Calu3 (cell line): ENCODE data around the gene SMIM41. TPM values are rescaled to one million over a fixed set of nuclear protein-coding genes. Genes with fewer than 3 reads are reported as not detected.
A peak's percentile ranks its signal among the peaks of the same experiment; 100 is the strongest.

Source experiments
- Bru-seq: library from RNA; stranded (reverse); fragments of 400-500 nt; gene quantifications from one replicate; lab custom pipeline; 2021; lab: Mats Ljungman, UMichigan
- BruChase-seq, 2 experiments: library from RNA; stranded (reverse); fragments of 400-500 nt; gene quantifications; one replicate each; lab custom pipeline; 2021; lab: Mats Ljungman, UMichigan
- BruUV-seq: library from RNA; stranded (reverse); fragments of 400-500 nt; replicated peaks from 2 replicates; lab custom pipeline; 2021; lab: Mats Ljungman, UMichigan
- CTCF ChIA-PET: fragments of 300-600 bp; sonication (Branson Sonifier 250); formaldehyde crosslinking; loops from one replicate; lab custom pipeline; 2022; ENCODE audit warnings: antibody characterized with exemption; lab: Charles Lee
- DNase-seq: peaks from one replicate; pipeline ENCODE4 v3.0.0; 2022
- H3K27ac Mint-ChIP-seq: one replicate; pipeline ENCODE4 v1.8.0; 2022; ENCODE audit warnings: mixed read lengths; ENCODE audit not compliant: unreplicated experiment
- H3K27me3 Mint-ChIP-seq: one replicate; pipeline ENCODE4 v1.8.0; 2022; ENCODE audit warnings: mixed read lengths; ENCODE audit not compliant: unreplicated experiment
- H3K36me3 Mint-ChIP-seq: one replicate; pipeline ENCODE4 v1.8.0; 2022; ENCODE audit warnings: mild to moderate bottlenecking, moderate library complexity, mixed read lengths; ENCODE audit not compliant: insufficient read depth, unreplicated experiment
- H3K4me1 Mint-ChIP-seq: one replicate; pipeline ENCODE4 v1.8.0; 2022; ENCODE audit warnings: mild to moderate bottlenecking, low read depth, mixed read lengths; ENCODE audit not compliant: unreplicated experiment
- H3K4me3 Mint-ChIP-seq: one replicate; pipeline ENCODE4 v1.8.0; 2022; ENCODE audit warnings: mild to moderate bottlenecking, low read depth, moderate library complexity, mixed read lengths; ENCODE audit not compliant: unreplicated experiment
- H3K9me3 Mint-ChIP-seq: one replicate; pipeline ENCODE4 v1.8.0; 2022; ENCODE audit warnings: low read depth, mixed read lengths; ENCODE audit not compliant: unreplicated experiment
- intact Hi-C: fragments of 100-400 bp; cut with micrococcal nuclease; formaldehyde crosslinking; loops from one replicate; pipeline ENCODE4 v1.10.0; 2022; ENCODE audit not compliant: unreplicated experiment
- long read RNA-seq: library from polyadenylated mRNA; stranded (forward); transcript quantifications from one replicate; pipeline ENCODE4 v2.0.0, GENCODE V29; 2022
- total RNA-seq: library from RNA; stranded (reverse); gene quantifications from 2 replicates; pipeline ENCODE4 v1.2.3, GENCODE V29; 2022
- TF ChIP-seq, protein P1 (sequence below): fragments of 200-600 bp; IDR thresholded peaks from one replicate; pipeline ENCODE4 v1.8.0; 2022; ENCODE audit warnings: antibody characterized with exemption; ENCODE audit not compliant: unreplicated experiment

The SMIM41 gene
- total RNA-seq (not detected in 2 replicates), Bru-seq, nascent RNA (percentile 31 among the genes with signal in this experiment), BruChase-seq, experiment 1, labeled RNA remaining after a 6-hour chase (percentile 31 among the genes with signal in this experiment), BruChase-seq, experiment 2, labeled RNA remaining after a 2-hour chase (percentile 21 among the genes with signal in this experiment)
- long read RNA-seq = 0 reads

DNA sequence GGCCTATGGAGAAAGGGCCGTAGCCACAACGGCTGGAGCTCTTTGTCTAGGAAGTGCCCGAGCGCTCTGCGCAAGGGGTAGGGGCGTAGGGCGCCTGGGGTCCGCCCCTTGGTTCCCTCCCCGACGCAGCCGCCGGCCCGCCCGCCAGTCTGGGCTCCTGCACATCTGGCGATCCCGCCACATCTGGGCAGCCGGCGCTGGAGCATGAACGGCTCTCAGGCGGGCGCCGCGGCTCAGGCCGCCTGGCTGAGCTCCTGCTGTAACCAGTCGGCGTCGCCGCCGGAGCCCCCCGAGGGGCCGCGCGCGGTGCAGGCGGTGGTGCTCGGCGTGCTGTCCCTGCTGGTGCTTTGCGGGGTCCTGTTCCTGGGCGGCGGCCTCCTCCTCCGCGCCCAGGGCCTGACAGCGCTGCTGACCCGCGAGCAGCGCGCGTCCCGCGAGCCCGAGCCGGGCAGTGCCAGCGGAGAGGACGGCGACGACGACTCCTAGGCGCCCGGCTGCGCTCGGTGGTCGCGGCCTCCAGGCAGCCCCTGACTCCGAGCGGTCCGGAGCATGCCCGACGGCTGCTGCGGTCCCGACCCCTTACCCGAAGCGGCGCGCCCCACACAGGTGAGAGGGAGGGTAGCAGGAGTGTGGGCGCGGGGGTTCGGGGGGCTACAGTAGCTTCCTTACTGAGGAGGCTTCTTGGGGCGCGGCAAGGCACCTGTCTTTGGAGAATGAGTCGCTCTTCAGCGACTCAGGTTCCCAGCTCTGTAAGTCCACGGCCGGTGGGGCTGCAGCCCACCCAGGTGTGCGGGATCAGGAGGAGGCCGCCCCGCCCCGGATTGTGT lies at the start of gene SMIM41:
Gene SMIM41 (plus strand): TSS at position 129 of the 827 bp plus-strand sequence. CDS start 76 bp downstream, at position 205.
- no peaks in the 10 kb centered on the region for H3K9me3 Mint-ChIP-seq
- CTCF ChIA-PET = interaction anchor here (0.6 kb wide), 1 partner anchor 55 kb away, joined by 3 read pairs; no protein-coding TSS in a partner anchor
- no peak within 1 kb of the TSS for H3K4me3 Mint-ChIP-seq
- H3K27me3 Mint-ChIP-seq = no peaks in the 10 kb centered on the region
- DNase-seq = no peak
- TF ChIP-seq, protein P1, sequence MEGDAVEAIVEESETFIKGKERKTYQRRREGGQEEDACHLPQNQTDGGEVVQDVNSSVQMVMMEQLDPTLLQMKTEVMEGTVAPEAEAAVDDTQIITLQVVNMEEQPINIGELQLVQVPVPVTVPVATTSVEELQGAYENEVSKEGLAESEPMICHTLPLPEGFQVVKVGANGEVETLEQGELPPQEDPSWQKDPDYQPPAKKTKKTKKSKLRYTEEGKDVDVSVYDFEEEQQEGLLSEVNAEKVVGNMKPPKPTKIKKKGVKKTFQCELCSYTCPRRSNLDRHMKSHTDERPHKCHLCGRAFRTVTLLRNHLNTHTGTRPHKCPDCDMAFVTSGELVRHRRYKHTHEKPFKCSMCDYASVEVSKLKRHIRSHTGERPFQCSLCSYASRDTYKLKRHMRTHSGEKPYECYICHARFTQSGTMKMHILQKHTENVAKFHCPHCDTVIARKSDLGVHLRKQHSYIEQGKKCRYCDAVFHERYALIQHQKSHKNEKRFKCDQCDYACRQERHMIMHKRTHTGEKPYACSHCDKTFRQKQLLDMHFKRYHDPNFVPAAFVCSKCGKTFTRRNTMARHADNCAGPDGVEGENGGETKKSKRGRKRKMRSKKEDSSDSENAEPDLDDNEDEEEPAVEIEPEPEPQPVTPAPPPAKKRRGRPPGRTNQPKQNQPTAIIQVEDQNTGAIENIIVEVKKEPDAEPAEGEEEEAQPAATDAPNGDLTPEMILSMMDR = no peak
- no TSS peak for BruUV-seq
- intact Hi-C loops = no loop called here
- peaks cover 13% of the 10 kb centered on the region for H3K36me3 Mint-ChIP-seq
- peaks cover 6% of the 10 kb centered on the region for H3K4me1 Mint-ChIP-seq
- H3K27ac Mint-ChIP-seq = no peak within 1 kb of the TSS

GRCh38 chr12:52032446-52032803 lies 47.1 kb upstream of the SMIM41 start:
- Mint-ChIP-seq H3K27me3 (no peaks in the 10 kb centered on the region), H3K36me3 (peaks cover 12% of the 10 kb centered on the region), H3K9me3 (no peaks in the 10 kb centered on the region), H3K4me1 (peaks cover 11% of the 10 kb centered on the region), H3K27ac (peak overlapping the region; percentile 52), H3K4me3 (peak overlapping the region; percentile 68)
- CTCF ChIA-PET = interaction anchor here (0.6 to 1.4 kb wide), 9 partner anchors 9 to 674 kb away, joined by 3 to 8 read pairs (median 4); partner anchors contain the start of genes ATG101 and NR4A1
- BruUV-seq = TSS peak; percentile 92
- intact Hi-C loops = no loop called here
- DNase-seq = no peak
- TF ChIP-seq, protein P1 = no peak

GRCh38 chr12:52032804-52033445 lies 46.6 kb upstream of the SMIM41 start:
- intact Hi-C loops = no loop called here
- CTCF ChIA-PET = interaction anchor here (0.6 to 1.4 kb wide), 8 partner anchors 10 to 673 kb away, joined by 3 to 8 read pairs (median 4); partner anchors contain the start of genes ATG101 and NR4A1
- peak overlapping the region; percentile 71 for H3K27ac Mint-ChIP-seq
- H3K4me3 Mint-ChIP-seq = peak overlapping the region; percentile 68
- DNase-seq = peak; percentile 92
- BruUV-seq = no TSS peak
- H3K9me3 Mint-ChIP-seq = no peaks in the 10 kb centered on the region
- TF ChIP-seq, protein P1 = no peak
- peaks cover 17% of the 10 kb centered on the region for H3K36me3 Mint-ChIP-seq
- H3K27me3 Mint-ChIP-seq = no peaks in the 10 kb centered on the region
- peaks cover 11% of the 10 kb centered on the region for H3K4me1 Mint-ChIP-seq
